ENCODE measurements around the gene WDR47.
"Not testable (repeated sequence)": the region's sequence is repeated elsewhere in the genome, so short reads cannot be mapped to it uniquely, and the experiment has no call there.

The WDR47 gene

DNA sequence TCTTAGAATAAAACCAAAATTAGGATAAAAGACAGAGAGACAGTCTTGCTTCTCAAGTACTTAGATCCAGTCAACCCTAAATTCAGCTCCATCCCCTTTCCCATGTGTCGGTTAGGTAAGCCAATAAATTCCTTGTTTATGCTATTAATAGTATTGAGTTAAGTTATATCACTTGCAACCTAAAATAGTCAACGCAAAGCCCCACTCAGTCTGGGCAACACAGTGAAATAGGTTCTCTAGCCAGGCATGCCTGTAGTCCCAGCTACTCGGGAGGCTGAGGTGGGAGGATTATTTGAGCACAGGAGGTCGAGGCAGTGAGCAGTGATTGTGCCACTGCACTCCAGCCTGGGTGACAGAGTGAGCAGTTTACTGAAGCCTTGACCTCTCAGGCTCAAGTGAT is 19.3 kb upstream of the WDR47 start:
- Histone ChIP-seq H3K4me1 (no peaks in the 10 kb centered on the region), H3K27ac (no peak overlapping the region), H3K4me3 (no peak overlapping the region), H3K9ac (no peak overlapping the region), H4K20me1 (peaks cover 0 to 13% (median under 1%) of the 10 kb centered on the region in 11 experiments; a peak in 5 of 22 replicates), H3K36me3 (peaks cover 31 to 55% (median 41%) of the 10 kb centered on the region in 11 experiments), H3K9me3 (replicated peaks in 1 of 11) (no peaks in the 10 kb centered on the region), H3K27me3 (no peaks in the 10 kb centered on the region), H3K4me2 (no peak overlapping the region)
- no peak for TF ChIP-seq Cebpa-rat (IDR thresholded peaks at IDR 0.05)

DNA sequence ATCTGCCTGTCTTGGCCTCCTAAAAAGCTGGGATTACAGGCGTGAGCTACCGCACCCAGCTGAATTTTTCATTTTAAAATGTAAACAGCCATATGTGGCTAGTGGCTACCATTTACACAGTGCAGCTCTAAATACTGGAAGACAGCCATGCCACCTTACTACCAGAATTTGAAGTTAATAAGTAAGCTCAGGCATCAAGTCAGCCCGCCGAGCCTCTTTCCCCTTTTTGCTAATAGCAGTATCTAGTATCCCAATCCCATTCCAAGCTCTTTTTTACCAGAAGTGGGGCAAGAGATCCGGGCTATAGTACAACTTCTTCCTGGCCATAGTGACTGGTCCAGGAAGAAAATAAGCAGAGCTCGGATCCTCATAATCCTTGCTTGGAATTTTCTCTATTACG is 18.8 kb upstream of the WDR47 start:
- no peak overlapping the region for H3K27ac ChIP-seq
- no peak overlapping the region for H3K4me2 ChIP-seq
- no peak overlapping the region for H3K9ac ChIP-seq
- no peaks in the 10 kb centered on the region for H3K27me3 ChIP-seq
- H3K4me1 ChIP-seq: no peaks in the 10 kb centered on the region
- H4K20me1 ChIP-seq: peaks cover 0 to 9% (median 0%) of the 10 kb centered on the region in 11 experiments; a peak in 3 of 22 replicates
- peaks cover 26 to 51% (median 36%) of the 10 kb centered on the region in 11 experiments for H3K36me3 ChIP-seq
- H3K4me3 ChIP-seq: no peak overlapping the region
- no peak for TF ChIP-seq Cebpa-rat (IDR thresholded peaks at IDR 0.05)
- no peaks in the 10 kb centered on the region for H3K9me3 ChIP-seq (replicated peaks in 1 of 11)

DNA sequence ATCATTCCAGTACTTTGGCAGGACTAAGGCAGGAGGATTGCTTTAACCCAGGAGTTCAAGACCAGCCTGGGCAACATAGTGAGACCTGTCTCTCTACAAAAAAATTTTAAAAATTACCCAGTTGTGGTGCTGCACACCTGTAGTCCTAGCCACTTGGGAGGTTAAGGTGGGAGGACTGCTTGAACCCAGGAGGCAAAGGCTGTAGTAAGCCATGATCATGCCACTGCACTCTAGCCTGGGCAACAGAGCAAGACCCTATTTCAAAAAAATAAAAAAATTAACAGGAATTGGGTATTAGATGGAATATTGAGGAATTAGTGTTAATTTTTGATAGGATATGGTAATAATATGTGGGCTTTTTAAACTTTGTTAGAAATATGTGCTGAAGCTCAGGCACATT is 17.1 kb upstream of the WDR47 start:
- Histone ChIP-seq H3K36me3 (peaks cover 10 to 34% (median 20%) of the 10 kb centered on the region in 11 experiments), H3K9ac (no peak overlapping the region), H3K27ac (no peak overlapping the region), H3K4me2 (no peak overlapping the region), H3K9me3 (replicated peaks in 1 of 11) (peaks cover 0 to 4% (median 0%) of the 10 kb centered on the region in 11 experiments; a peak in 6 of 22 replicates), H3K4me1 (no peaks in the 10 kb centered on the region), H4K20me1 (0 out of 22 replicates have a peak, but pooled peaks cover 0 to 4% (median 0%) of the 10 kb centered on the region in 11 experiments), H3K27me3 (no peaks in the 10 kb centered on the region), H3K4me3 (no peak overlapping the region)
- TF ChIP-seq Cebpa-rat (IDR thresholded peaks at IDR 0.05): no peak

DNA sequence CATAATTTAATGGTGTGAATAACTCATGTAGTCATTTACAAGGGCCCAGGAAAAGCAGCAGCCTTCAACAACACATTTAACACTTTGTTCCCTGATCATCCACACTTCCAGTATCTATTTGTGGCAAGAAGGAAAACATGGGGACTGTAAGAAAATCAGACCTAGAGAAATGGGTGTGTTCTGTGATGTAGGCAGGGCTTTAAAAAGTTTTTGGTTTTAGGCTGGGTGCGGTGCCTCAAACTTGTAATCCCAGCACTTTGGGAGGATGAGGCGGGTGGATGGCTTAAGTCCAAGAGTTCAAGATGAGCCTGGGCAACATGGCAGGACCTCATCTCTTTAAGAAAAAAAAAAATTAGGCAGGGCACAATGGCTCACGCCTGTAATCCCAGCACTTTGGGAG is 14.2 kb upstream of the WDR47 start:
- no peak overlapping the region for H3K4me3 ChIP-seq
- no peaks in the 10 kb centered on the region for H4K20me1 ChIP-seq
- no peak for TF ChIP-seq Cebpa-rat (IDR thresholded peaks at IDR 0.05)
- H3K9me3 ChIP-seq (replicated peaks in 1 of 11): peaks cover 9 to 22% (median 16%) of the 10 kb centered on the region in 11 experiments; a peak in 19 of 22 replicates
- H3K27me3 ChIP-seq: no peaks in the 10 kb centered on the region
- no peak overlapping the region for H3K4me2 ChIP-seq
- H3K4me1 ChIP-seq: no peaks in the 10 kb centered on the region
- no peak overlapping the region for H3K27ac ChIP-seq
- H3K36me3 ChIP-seq: 0 out of 22 replicates have a peak, but pooled peaks cover 0 to 5% (median 0%) of the 10 kb centered on the region in 11 experiments
- no peak overlapping the region for H3K9ac ChIP-seq

DNA sequence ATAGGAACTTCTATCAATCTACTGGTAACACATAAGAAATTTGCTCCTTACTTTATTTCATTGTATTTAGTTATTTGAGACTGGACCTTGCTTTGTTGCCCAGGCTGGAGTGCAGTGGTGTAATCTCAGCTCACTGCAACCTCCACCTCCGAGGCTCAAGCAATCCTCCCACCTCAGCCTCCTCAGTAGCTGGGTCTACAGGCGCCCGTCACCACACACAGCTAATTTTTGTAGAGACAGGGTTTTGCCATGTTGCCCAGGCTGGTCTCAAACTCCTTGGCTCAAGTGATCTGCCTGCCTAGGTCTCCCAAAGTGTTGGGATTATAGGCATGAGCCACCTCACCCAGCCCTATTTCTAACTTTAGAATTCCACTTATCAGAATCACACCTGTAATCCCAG is 10.2 kb upstream of the WDR47 start:
- H3K27ac ChIP-seq, H3K9ac ChIP-seq, H4K20me1 ChIP-seq, H3K27me3 ChIP-seq, H3K4me2 ChIP-seq, H3K4me1 ChIP-seq, H3K4me3 ChIP-seq, H3K36me3 ChIP-seq: not testable (repeated sequence)
- peaks cover 9 to 22% (median 16%) of the 10 kb centered on the region in 11 experiments; a peak in 19 of 22 replicates for H3K9me3 ChIP-seq (replicated peaks in 1 of 11)

DNA sequence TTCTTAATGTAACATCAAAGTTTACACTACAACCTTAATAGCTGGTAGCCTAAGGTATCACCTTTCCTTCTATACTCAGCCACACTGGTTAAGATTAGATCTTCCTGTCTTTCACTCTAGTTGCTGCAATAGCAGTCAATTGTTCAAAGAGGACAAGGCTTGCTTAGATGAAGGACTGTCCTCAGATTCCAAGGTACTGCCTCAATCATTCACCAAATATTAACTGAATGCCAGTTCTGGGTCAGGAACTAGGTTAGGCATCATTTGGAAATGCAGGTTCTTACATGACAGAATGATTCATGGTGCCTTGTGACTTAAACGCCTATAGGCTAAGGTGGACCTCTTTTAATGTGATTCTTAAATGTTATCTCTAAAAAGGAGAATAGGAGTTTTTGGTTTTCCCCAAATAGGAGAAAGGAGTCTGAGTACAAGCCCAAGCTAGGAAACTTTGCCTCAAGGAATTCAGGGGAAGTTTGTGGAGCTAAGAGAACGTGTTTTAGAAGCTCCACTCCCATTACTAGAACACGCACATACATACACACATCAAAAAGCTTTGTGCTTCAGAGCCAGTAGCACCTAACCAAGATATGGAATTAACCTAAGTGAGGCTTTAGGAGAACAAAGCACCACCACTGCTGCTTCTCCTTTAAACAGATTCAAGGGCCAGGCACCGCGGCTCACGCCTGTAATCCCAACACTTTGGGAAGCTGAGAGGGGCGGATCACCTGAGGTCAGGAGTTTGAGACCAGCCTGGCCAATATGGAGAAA is 8.5 kb upstream of the WDR47 start:
- no peak for TF ChIP-seq Cebpa-rat (IDR thresholded peaks at IDR 0.05)
- H3K4me3 ChIP-seq: no peak overlapping the region
- H3K9me3 ChIP-seq (replicated peaks in 1 of 11): peaks cover 9 to 22% (median 16%) of the 10 kb centered on the region in 11 experiments; a peak in 19 of 22 replicates
- no peaks in the 10 kb centered on the region for H4K20me1 ChIP-seq
- no peaks in the 10 kb centered on the region for H3K36me3 ChIP-seq
- no peaks in the 10 kb centered on the region for H3K27me3 ChIP-seq
- no peak overlapping the region for H3K9ac ChIP-seq
- H3K27ac ChIP-seq: no peak overlapping the region
- H3K4me2 ChIP-seq: no peak overlapping the region
- peaks cover 0 to 4% (median 0%) of the 10 kb centered on the region in 10 experiments; a peak in 1 of 20 replicates for H3K4me1 ChIP-seq

DNA sequence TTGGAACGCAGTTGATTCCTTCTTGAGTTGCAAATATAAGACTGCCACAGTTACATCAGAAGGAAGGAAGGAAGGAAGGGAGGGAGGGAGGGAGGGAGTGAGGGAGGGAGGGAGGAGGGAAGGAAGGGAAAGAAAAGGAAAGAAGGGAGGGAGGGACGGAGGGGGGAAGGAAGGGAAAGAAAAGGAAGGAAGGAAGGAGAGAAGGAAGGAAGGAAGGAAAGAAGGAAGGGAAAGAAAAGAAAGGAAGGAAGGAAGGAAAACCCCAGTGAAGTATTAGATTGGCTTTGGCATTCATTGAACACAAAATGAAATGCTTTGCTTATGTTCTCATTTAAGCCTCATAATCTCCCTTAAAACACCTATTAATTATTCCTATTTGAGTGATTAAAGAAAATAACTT is 6.4 kb upstream of the WDR47 start:
- TF ChIP-seq Cebpa-rat (IDR thresholded peaks at IDR 0.05): no peak
- Histone ChIP-seq H4K20me1 (no peaks in the 10 kb centered on the region), H3K27me3 (no peaks in the 10 kb centered on the region), H3K4me1 (peaks cover 0 to 4% (median 0%) of the 10 kb centered on the region in 10 experiments; a peak in 1 of 20 replicates), H3K9ac (no peak overlapping the region), H3K4me3 (no peak overlapping the region), H3K27ac (no peak overlapping the region), H3K9me3 (replicated peaks in 1 of 11) (peaks cover 9 to 16% (median 13%) of the 10 kb centered on the region in 11 experiments; a peak in 18 of 22 replicates), H3K4me2 (no peak overlapping the region), H3K36me3 (no peaks in the 10 kb centered on the region)

DNA sequence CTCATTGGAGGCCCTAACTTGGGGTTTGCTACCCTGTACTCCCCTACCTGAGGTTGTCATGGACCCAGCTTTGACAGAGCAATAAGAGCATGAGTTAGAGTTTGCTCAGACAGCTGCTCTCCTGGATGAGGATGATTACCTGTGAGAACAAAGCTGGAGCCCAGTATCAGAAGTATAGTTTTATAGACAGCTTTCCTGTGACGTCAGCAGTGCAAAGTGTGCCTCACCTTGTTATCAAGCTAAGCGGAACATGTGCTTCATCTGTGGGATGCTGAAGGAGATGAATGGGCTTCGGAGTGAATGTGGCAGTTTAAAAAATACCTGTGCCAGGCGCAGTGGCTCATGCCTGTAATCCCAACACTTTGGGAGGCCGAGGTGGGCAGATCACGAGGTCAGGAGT is 5.4 kb upstream of the WDR47 start:
- H3K9ac ChIP-seq: no peak overlapping the region
- H3K27ac ChIP-seq: no peak overlapping the region
- no peak overlapping the region for H3K4me3 ChIP-seq
- no peaks in the 10 kb centered on the region for H3K27me3 ChIP-seq
- no peak overlapping the region for H3K4me2 ChIP-seq
- peaks cover under 1 to 6% (median 3%) of the 10 kb centered on the region in 11 experiments; a peak in 16 of 22 replicates for H3K9me3 ChIP-seq (replicated peaks in 1 of 11)
- no peak for TF ChIP-seq Cebpa-rat (IDR thresholded peaks at IDR 0.05)
- no peaks in the 10 kb centered on the region for H3K36me3 ChIP-seq
- peaks cover 0 to 5% (median 4%) of the 10 kb centered on the region in 10 experiments; a peak in 7 of 20 replicates for H3K4me1 ChIP-seq
- no peaks in the 10 kb centered on the region for H4K20me1 ChIP-seq

DNA sequence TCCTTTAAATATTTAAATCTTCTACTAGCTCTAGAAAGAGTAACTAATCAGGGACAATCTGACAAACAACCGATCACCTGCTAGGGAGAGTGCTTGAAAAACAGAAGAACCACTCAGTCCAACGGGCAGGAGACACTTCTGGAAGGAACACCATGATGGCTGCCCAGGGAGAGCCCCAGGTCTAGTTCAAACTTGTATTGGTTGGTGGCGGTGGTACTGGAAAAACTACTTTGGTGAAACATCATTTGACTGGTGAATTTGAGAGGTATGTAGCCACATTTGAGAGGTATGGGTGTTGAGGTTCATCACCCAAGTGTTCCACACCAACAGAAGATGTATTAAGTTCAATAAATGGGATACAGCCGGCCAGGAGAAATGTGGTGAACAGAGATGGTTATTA is 4.8 kb upstream of the WDR47 start:
- Histone ChIP-seq H3K4me1 (peaks cover 0 to 7% (median 4%) of the 10 kb centered on the region in 10 experiments; a peak in 7 of 20 replicates), H3K9ac (no peak overlapping the region), H3K27me3 (no peaks in the 10 kb centered on the region), H3K4me3 (no peak overlapping the region), H3K36me3 (no peaks in the 10 kb centered on the region), H3K27ac (no peak overlapping the region), H3K9me3 (replicated peaks in 1 of 11) (no peaks in the 10 kb centered on the region), H4K20me1 (peaks cover 0 to 1% (median 0%) of the 10 kb centered on the region in 11 experiments; a peak in 7 of 22 replicates), H3K4me2 (no peak overlapping the region)
- no peak for TF ChIP-seq Cebpa-rat (IDR thresholded peaks at IDR 0.05)
